Glutamatergic neuron (in vitro differentiated cells): Measurements from ENCODE around the gene ABCA13. TPM values are rescaled to one million over a fixed set of nuclear protein-coding genes. Genes with fewer than 3 reads are reported as not detected.

ENCODE experiments used
- DNase-seq: peaks from one replicate; pipeline ENCODE4 v3.0.0; 2022
- H3K27ac Mint-ChIP-seq: one replicate; pipeline ENCODE4 v1.8.0; 2020; ENCODE audit warnings: mild to moderate bottlenecking, mixed read lengths, inconsistent platforms; ENCODE audit not compliant: unreplicated experiment
- H3K27me3 Mint-ChIP-seq: one replicate; pipeline ENCODE4 v1.8.0; 2020; ENCODE audit warnings: mild to moderate bottlenecking, moderate library complexity, mixed read lengths, inconsistent platforms; ENCODE audit not compliant: unreplicated experiment
- H3K36me3 Mint-ChIP-seq: one replicate; pipeline ENCODE4 v1.8.0; 2020; ENCODE audit warnings: mild to moderate bottlenecking, mixed read lengths, inconsistent platforms; ENCODE audit not compliant: unreplicated experiment
- H3K4me1 Mint-ChIP-seq: one replicate; pipeline ENCODE4 v1.8.0; 2020; ENCODE audit warnings: mild to moderate bottlenecking, low read depth, mixed read lengths, inconsistent platforms; ENCODE audit not compliant: unreplicated experiment
- H3K4me3 Mint-ChIP-seq: one replicate; pipeline ENCODE4 v1.8.0; 2020; ENCODE audit warnings: mild to moderate bottlenecking, mixed read lengths, inconsistent platforms; ENCODE audit not compliant: unreplicated experiment
- H3K9me3 Mint-ChIP-seq: one replicate; pipeline ENCODE4 v1.8.0; 2020; ENCODE audit warnings: mild to moderate bottlenecking, moderate library complexity, mixed read lengths, inconsistent platforms; ENCODE audit not compliant: unreplicated experiment
- total RNA-seq: library from RNA; stranded (reverse); fragmentation: NEBNext Ultra II Directional; extraction: Animal tissue kit (Norgen Biotek cat#: 25700); gene quantifications from one replicate; pipeline ENCODE4 v1.2.1, GENCODE V29; 2021; ENCODE audit not compliant: unreplicated experiment
- TF ChIP-seq, protein P1 (sequence below): fragments of 200-600 bp; sonication (generic); IDR thresholded peaks from one replicate; pipeline ENCODE4 v1.5.0; 2021; ENCODE audit not compliant: partially characterized antibody, unreplicated experiment

Gene ABCA13
- total RNA-seq, 1 donor from 2014 or later: 0.61 TPM

- no peak overlapping the region for H3K4me3 Mint-ChIP-seq
- no peak for DNase-seq
- no peaks in the 10 kb centered on the region for H3K4me1 Mint-ChIP-seq
- no peaks in the 10 kb centered on the region for H3K9me3 Mint-ChIP-seq
- TF ChIP-seq, protein P1, sequence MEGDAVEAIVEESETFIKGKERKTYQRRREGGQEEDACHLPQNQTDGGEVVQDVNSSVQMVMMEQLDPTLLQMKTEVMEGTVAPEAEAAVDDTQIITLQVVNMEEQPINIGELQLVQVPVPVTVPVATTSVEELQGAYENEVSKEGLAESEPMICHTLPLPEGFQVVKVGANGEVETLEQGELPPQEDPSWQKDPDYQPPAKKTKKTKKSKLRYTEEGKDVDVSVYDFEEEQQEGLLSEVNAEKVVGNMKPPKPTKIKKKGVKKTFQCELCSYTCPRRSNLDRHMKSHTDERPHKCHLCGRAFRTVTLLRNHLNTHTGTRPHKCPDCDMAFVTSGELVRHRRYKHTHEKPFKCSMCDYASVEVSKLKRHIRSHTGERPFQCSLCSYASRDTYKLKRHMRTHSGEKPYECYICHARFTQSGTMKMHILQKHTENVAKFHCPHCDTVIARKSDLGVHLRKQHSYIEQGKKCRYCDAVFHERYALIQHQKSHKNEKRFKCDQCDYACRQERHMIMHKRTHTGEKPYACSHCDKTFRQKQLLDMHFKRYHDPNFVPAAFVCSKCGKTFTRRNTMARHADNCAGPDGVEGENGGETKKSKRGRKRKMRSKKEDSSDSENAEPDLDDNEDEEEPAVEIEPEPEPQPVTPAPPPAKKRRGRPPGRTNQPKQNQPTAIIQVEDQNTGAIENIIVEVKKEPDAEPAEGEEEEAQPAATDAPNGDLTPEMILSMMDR: no peak
- no peaks in the 10 kb centered on the region for H3K27me3 Mint-ChIP-seq
- no peaks in the 10 kb centered on the region for H3K36me3 Mint-ChIP-seq
- H3K27ac Mint-ChIP-seq: no peak overlapping the region
Measured at GRCh38 chr7:48664241-48664640, 493.0 kb downstream of the ABCA13 start.

- Mint-ChIP-seq H3K4me3 (no peak overlapping the region), H3K36me3 (no peaks in the 10 kb centered on the region), H3K27me3 (peaks cover 2% of the 10 kb centered on the region), H3K27ac (no peak overlapping the region), H3K4me1 (no peaks in the 10 kb centered on the region), H3K9me3 (no peaks in the 10 kb centered on the region)
- TF ChIP-seq, protein P1: no peak
- no peak for DNase-seq
Measured at GRCh38 chr7:48665353-48666135, 494.3 kb downstream of the ABCA13 start.

GRCh38 chr7:48667407-48667806, 496.1 kb downstream of the ABCA13 start:
- no peak for DNase-seq
- Mint-ChIP-seq H3K36me3 (no peaks in the 10 kb centered on the region), H3K4me3 (no peak overlapping the region), H3K4me1 (no peaks in the 10 kb centered on the region), H3K27me3 (peaks cover 2% of the 10 kb centered on the region), H3K27ac (no peak overlapping the region), H3K9me3 (no peaks in the 10 kb centered on the region)
- TF ChIP-seq, protein P1: no peak

- Mint-ChIP-seq H3K9me3 (no peaks in the 10 kb centered on the region), H3K4me1 (no peaks in the 10 kb centered on the region), H3K36me3 (no peaks in the 10 kb centered on the region), H3K27ac (no peak overlapping the region), H3K4me3 (no peak overlapping the region), H3K27me3 (peaks cover 2% of the 10 kb centered on the region)
- TF ChIP-seq, protein P1: no peak
- DNase-seq: no peak
Measured at GRCh38 chr7:48671656-48672055, 500.4 kb downstream of the ABCA13 start.

GRCh38 chr7:48681006-48681405, 509.7 kb downstream of the ABCA13 start:
- Mint-ChIP-seq H3K27ac (no peak overlapping the region), H3K36me3 (no peaks in the 10 kb centered on the region), H3K27me3 (no peaks in the 10 kb centered on the region), H3K9me3 (peaks cover 3% of the 10 kb centered on the region), H3K4me3 (no peak overlapping the region), H3K4me1 (no peaks in the 10 kb centered on the region)
- no peak for DNase-seq
- TF ChIP-seq, protein P1: no peak
